Astrocyte (in vitro differentiated cells and primary cell): ENCODE results near the gene NUMB. TPM values are rescaled to one million over a fixed set of nuclear protein-coding genes. Genes with fewer than 3 reads are reported as not detected.

Experiments
- DNase-seq: peaks from one replicate; pipeline ENCODE4 v3.0.0-alpha.2; 2010; ENCODE audit warnings: low read depth
- FAIRE-seq: peaks from 2 replicates; lab custom pipeline; 2011; peaks lifted over from hg19 to GRCh38; lab: Jason Lieb, UNC
- H2AFZ ChIP-seq: 2 replicates; pipeline ENCODE4 v1.6.0; 2012; ENCODE audit warnings: low read depth, low read length, inconsistent platforms
- H3K27ac ChIP-seq: 2 replicates; pipeline ENCODE4 v1.5.1; 2011; ENCODE audit warnings: low read depth, low read length, inconsistent platforms
- H3K27me3 ChIP-seq: 2 replicates; pipeline ENCODE4 v1.6.0; 2011; ENCODE audit warnings: low read length, inconsistent platforms; ENCODE audit not compliant: insufficient read depth
- H3K36me3 ChIP-seq: 2 replicates; pipeline ENCODE4 v1.5.1; 2011; ENCODE audit warnings: low read length, inconsistent platforms; ENCODE audit not compliant: insufficient read depth
- H3K4me1 ChIP-seq: 2 replicates; pipeline ENCODE4 v1.5.1; 2011; ENCODE audit warnings: low read length, inconsistent platforms; ENCODE audit not compliant: insufficient read depth
- H3K4me2 ChIP-seq: 2 replicates; pipeline ENCODE4 v1.6.0; 2012; ENCODE audit warnings: low read length, inconsistent platforms
- H3K4me3 ChIP-seq: 2 replicates; pipeline ENCODE4 v1.5.1; 2011; ENCODE audit warnings: low read depth, mild to moderate bottlenecking, low read length, inconsistent platforms; ENCODE audit not compliant: insufficient read depth
- H3K79me2 ChIP-seq: 2 replicates; pipeline ENCODE4 v1.6.0; 2012; ENCODE audit warnings: mild to moderate bottlenecking, low read length, inconsistent platforms; ENCODE audit not compliant: insufficient read depth
- H3K9ac ChIP-seq: 2 replicates; pipeline ENCODE4 v1.6.0; 2012; ENCODE audit warnings: mild to moderate bottlenecking, low read length, inconsistent platforms
- H3K9me3 ChIP-seq: 2 replicates; pipeline ENCODE4 v1.5.1; 2012; ENCODE audit warnings: low read depth, mild to moderate bottlenecking, low read length, inconsistent platforms; ENCODE audit not compliant: insufficient read depth
- H4K20me1 ChIP-seq: 2 replicates; pipeline ENCODE4 v1.6.0; 2012; ENCODE audit warnings: low read length, inconsistent platforms; ENCODE audit not compliant: insufficient read depth
- H3K27ac Mint-ChIP-seq: one replicate; pipeline ENCODE4 v1.8.0; 2021; ENCODE audit warnings: mild to moderate bottlenecking, mixed read lengths; ENCODE audit not compliant: unreplicated experiment
- H3K27me3 Mint-ChIP-seq: one replicate; pipeline ENCODE4 v1.8.0; 2021; ENCODE audit warnings: low read depth, mixed read lengths; ENCODE audit not compliant: unreplicated experiment
- H3K36me3 Mint-ChIP-seq: one replicate; pipeline ENCODE4 v1.8.0; 2021; ENCODE audit warnings: low read depth, mixed read lengths; ENCODE audit not compliant: unreplicated experiment
- H3K4me1 Mint-ChIP-seq: one replicate; pipeline ENCODE4 v1.8.0; 2021; ENCODE audit warnings: low read depth, mixed read lengths; ENCODE audit not compliant: unreplicated experiment
- H3K4me3 Mint-ChIP-seq: one replicate; pipeline ENCODE4 v1.8.0; 2021; ENCODE audit warnings: mild to moderate bottlenecking, moderate library complexity, mixed read lengths; ENCODE audit not compliant: unreplicated experiment
- H3K9me3 Mint-ChIP-seq: one replicate; pipeline ENCODE4 v1.8.0; 2021; ENCODE audit warnings: mild to moderate bottlenecking, mixed read lengths; ENCODE audit not compliant: unreplicated experiment
- EZH2 ChIP-seq: IDR thresholded peaks from 2 replicates; pipeline ENCODE4 v1.6.1; 2012; ENCODE audit warnings: mild to moderate bottlenecking, low read length, inconsistent platforms; ENCODE audit not compliant: insufficient read depth
- total RNA-seq: library from RNA; stranded (reverse); gene quantifications from 2 replicates; pipeline ENCODE4 v1.2.1, GENCODE V29; 2021
- TF ChIP-seq, protein P1 (sequence below): IDR thresholded peaks from 2 replicates; pipeline ENCODE4 v1.5.1; 2011; ENCODE audit warnings: low read depth, mild to moderate bottlenecking, inconsistent platforms, low read length, moderate library complexity; ENCODE audit not compliant: insufficient read depth

NUMB gene
- total RNA-seq, 1 donor from 2014 or later, result 93.9 TPM

DNA sequence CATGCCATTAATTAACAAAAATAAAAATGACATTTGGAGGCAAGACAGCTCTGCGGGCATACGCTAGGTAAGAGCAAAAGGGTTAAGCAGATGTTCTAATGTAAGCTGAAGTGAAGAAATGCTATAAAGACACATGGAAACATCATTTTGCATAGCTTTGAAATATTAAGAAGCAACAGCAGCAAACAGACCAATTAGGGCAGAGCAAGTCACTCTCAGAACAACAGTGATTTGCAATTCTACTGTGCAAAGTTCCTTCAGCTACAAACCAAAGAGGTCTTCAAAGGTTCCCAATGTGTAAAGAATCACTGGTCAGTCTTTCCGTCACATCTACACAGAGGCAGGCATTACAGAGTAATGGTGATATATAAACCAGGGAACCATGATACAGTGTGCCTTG is 152.8 kb downstream of the NUMB start:
- Histone ChIP-seq H3K79me2 (no peaks in the 10 kb centered on the region), H3K4me2 (no peak overlapping the region), H3K9ac (no peak overlapping the region), H3K27ac (no peak overlapping the region), H3K27me3 (no peaks in the 10 kb centered on the region), H3K4me3 (no peak overlapping the region), H2AFZ (no peak overlapping the region), H3K9me3 (no peaks in the 10 kb centered on the region), H3K4me1 (no peaks in the 10 kb centered on the region), H3K36me3 (no peaks in the 10 kb centered on the region), H4K20me1 (peaks cover 12% of the 10 kb centered on the region)
- H3K36me3 Mint-ChIP-seq, result peaks cover 10% of the 10 kb centered on the region
- H3K27ac Mint-ChIP-seq, result no peak overlapping the region
- FAIRE-seq, result no peak
- peaks cover 8% of the 10 kb centered on the region for H3K4me1 Mint-ChIP-seq
- H3K9me3 Mint-ChIP-seq, result peaks cover 2% of the 10 kb centered on the region
- no peak overlapping the region for H3K4me3 Mint-ChIP-seq
- TF ChIP-seq, protein P1, sequence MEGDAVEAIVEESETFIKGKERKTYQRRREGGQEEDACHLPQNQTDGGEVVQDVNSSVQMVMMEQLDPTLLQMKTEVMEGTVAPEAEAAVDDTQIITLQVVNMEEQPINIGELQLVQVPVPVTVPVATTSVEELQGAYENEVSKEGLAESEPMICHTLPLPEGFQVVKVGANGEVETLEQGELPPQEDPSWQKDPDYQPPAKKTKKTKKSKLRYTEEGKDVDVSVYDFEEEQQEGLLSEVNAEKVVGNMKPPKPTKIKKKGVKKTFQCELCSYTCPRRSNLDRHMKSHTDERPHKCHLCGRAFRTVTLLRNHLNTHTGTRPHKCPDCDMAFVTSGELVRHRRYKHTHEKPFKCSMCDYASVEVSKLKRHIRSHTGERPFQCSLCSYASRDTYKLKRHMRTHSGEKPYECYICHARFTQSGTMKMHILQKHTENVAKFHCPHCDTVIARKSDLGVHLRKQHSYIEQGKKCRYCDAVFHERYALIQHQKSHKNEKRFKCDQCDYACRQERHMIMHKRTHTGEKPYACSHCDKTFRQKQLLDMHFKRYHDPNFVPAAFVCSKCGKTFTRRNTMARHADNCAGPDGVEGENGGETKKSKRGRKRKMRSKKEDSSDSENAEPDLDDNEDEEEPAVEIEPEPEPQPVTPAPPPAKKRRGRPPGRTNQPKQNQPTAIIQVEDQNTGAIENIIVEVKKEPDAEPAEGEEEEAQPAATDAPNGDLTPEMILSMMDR, result no peak
- TF ChIP-seq EZH2, result no peak
- H3K27me3 Mint-ChIP-seq, result no peaks in the 10 kb centered on the region
- DNase-seq, result no peak

DNA sequence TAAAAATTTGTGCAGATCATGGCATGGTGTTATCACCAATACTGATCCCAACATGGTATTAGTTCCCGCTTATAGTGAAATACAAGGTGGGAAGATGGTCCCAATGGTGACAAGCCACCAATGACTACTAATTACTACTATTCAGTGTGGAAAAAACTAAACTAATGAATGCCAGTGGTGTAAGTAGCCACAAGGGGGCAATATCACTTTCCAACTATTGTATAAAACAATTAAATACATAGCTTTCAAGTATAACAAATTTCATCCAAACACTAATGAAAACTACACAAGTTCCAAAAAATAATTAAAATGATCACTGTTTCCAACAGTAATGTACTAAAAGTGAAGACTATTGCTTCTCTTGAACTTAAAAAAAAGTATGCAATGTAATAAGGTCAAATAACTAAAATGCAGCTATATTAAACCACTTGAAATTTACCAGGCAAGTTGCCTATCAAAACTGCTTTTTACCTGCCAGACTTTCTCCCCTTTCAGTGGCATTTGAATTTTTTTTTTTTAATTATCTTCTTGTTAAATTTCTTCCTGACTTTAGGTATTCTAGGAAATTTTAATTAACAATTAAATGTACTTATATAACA is 163.0 kb downstream of the NUMB start:
- DNase-seq, result peak; percentile 17
- no peaks in the 10 kb centered on the region for H3K9me3 ChIP-seq
- H3K4me2 ChIP-seq, result no peak overlapping the region
- H3K4me3 ChIP-seq, result no peak overlapping the region
- peaks cover 8% of the 10 kb centered on the region for H3K36me3 Mint-ChIP-seq
- H3K4me1 ChIP-seq, result no peaks in the 10 kb centered on the region
- H4K20me1 ChIP-seq, result peaks cover 8% of the 10 kb centered on the region
- no peaks in the 10 kb centered on the region for H3K9me3 Mint-ChIP-seq
- H3K27ac ChIP-seq, result no peak overlapping the region
- TF ChIP-seq, protein P1, result peak; percentile 79
- no peak for TF ChIP-seq EZH2
- H3K79me2 ChIP-seq, result no peaks in the 10 kb centered on the region
- no peak overlapping the region for H3K27ac Mint-ChIP-seq
- no peak for FAIRE-seq
- H2AFZ ChIP-seq, result no peak overlapping the region
- peaks cover 3% of the 10 kb centered on the region for H3K36me3 ChIP-seq
- H3K9ac ChIP-seq, result no peak overlapping the region
- H3K4me1 Mint-ChIP-seq, result peaks cover 2% of the 10 kb centered on the region
- no peak overlapping the region for H3K4me3 Mint-ChIP-seq
- no peaks in the 10 kb centered on the region for H3K27me3 Mint-ChIP-seq
- no peaks in the 10 kb centered on the region for H3K27me3 ChIP-seq
